H1 (cell line): Measurements from ENCODE around the gene SEPTIN1. TPM values are rescaled to one million over a fixed set of nuclear protein-coding genes. Genes with fewer than 3 reads are reported as not detected.

Experiments
- CBX5 ChIP-seq: fragments of 300-800, 300-1000 bp; sonication (generic); IDR thresholded peaks from 2 replicates; pipeline ENCODE4 v1.7.1; 2016; ENCODE audit warnings: antibody characterized with exemption, low read length, low read depth
- CTBP2 ChIP-seq: IDR thresholded peaks from 2 replicates; pipeline ENCODE4 v1.7.0; 2011; ENCODE audit warnings: borderline replicate concordance, mild to moderate bottlenecking, moderate library complexity, mixed read lengths, low read length; ENCODE audit not compliant: insufficient read depth, insufficient read length
- TEAD4 ChIP-seq: IDR thresholded peaks from 2 replicates; pipeline ENCODE4 v1.6.1; 2012; ENCODE audit warnings: low read depth, low read length, inconsistent platforms, mixed read lengths
- ZNF274 ChIP-seq: IDR thresholded peaks from 2 replicates; pipeline ENCODE4 v1.7.0; 2012; ENCODE audit warnings: low read length, borderline replicate concordance; ENCODE audit errors: extremely low read depth
- polyA plus RNA-seq, 7 experiments: library from polyadenylated mRNA; depleted of rRNA in 3 of 7; stranded (reverse) in 5 of 7; unstranded in 2 of 7; fragments of >200 nt in 5 of 7; fragments of 200-250 nt in 2 of 7; gene quantifications; 1 replicate in 5 of 7; 2 replicates in 1 of 7; 4 replicates in 1 of 7; pipeline versions ENCODE4 v1.2.1 to v1.2.3, GENCODE V29; 2011 to 2013; ENCODE audit warnings: missing spikeins in 2 of 7, mixed read lengths in 2 of 7
- total RNA-seq: library from RNA; stranded (reverse); fragmentation: NEBNext Ultra II Directional; extraction: Animal tissue kit (Norgen Biotek cat#: 25700); gene quantifications from 2 replicates; pipeline ENCODE4 v1.2.1, GENCODE V29; 2021

The SEPTIN1 gene
- total and polyA plus RNA-seq, 2 of the 8 experiments (the other 6 are each of a cell fraction or from before 2014, with no cell fraction given), result 0.24 to 1.4 TPM

GRCh38 chr16:30416624-30417528 is 34.5 kb upstream of the SEPTIN1 start (continued):
- no peak for TF ChIP-seq CTBP2
- no peak for TF ChIP-seq ZNF274
- no peak for TF ChIP-seq TEAD4
- TF ChIP-seq CBX5, result no peak
